Upper lobe of right lung (tissue), 1 donor: ENCODE data around the gene PIMREG. TPM values are rescaled to one million over a fixed set of nuclear protein-coding genes. Genes with fewer than 3 reads are reported as not detected.
A peak's percentile ranks its signal among the peaks of the same experiment; 100 is the strongest.

Source experiments
- ATAC-seq: fragments of 200-7000 bp; cut with Tn5 transposase; one replicate; pipeline ENCODE4 v1.9.1; 2020; ENCODE audit warnings: mild to moderate bottlenecking, moderate library complexity
- DNase-seq: peaks from one replicate; pipeline ENCODE4 v3.0.0-alpha.2; 2020
- H3K27ac ChIP-seq: fragments of 200-600 bp; one replicate; pipeline ENCODE4 v1.8.0; 2022
- H3K27me3 ChIP-seq: fragments of 200-600 bp; one replicate; pipeline ENCODE4 v1.8.0; 2022; ENCODE audit warnings: mild to moderate bottlenecking
- H3K36me3 ChIP-seq: fragments of 200-600 bp; one replicate; pipeline ENCODE4 v1.8.0; 2022
- H3K4me1 ChIP-seq: fragments of 200-600 bp; one replicate; pipeline ENCODE4 v1.8.0; 2022
- H3K4me3 ChIP-seq: fragments of 200-600 bp; one replicate; pipeline ENCODE4 v1.8.0; 2022; ENCODE audit warnings: mild to moderate bottlenecking
- H3K9me3 ChIP-seq: fragments of 200-600 bp; one replicate; pipeline ENCODE4 v1.8.0; 2022
- intact Hi-C: fragments of 100-400 bp; cut with DNase I; formaldehyde crosslinking; loops from one replicate; pipeline ENCODE4 v1.11.0; 2022
- total RNA-seq: library from RNA; stranded (reverse); fragmentation: NEBNext Ultra II Directional; extraction: Animal tissue kit (Norgen Biotek cat#: 25700); gene quantifications from one replicate; pipeline ENCODE4 v1.2.1, GENCODE V29; 2021
- TF ChIP-seq, protein P1 (sequence below): fragments of 200-600 bp; IDR thresholded peaks from one replicate; pipeline ENCODE4 v1.8.0; 2022; ENCODE audit warnings: antibody characterized with exemption
- donor health status: DM: no; HTN: yes; CAD: no; lungs with severe emphysema.

PIMREG gene
- total RNA-seq, 1 donor from 2014 or later, result 0.26 TPM

DNA sequence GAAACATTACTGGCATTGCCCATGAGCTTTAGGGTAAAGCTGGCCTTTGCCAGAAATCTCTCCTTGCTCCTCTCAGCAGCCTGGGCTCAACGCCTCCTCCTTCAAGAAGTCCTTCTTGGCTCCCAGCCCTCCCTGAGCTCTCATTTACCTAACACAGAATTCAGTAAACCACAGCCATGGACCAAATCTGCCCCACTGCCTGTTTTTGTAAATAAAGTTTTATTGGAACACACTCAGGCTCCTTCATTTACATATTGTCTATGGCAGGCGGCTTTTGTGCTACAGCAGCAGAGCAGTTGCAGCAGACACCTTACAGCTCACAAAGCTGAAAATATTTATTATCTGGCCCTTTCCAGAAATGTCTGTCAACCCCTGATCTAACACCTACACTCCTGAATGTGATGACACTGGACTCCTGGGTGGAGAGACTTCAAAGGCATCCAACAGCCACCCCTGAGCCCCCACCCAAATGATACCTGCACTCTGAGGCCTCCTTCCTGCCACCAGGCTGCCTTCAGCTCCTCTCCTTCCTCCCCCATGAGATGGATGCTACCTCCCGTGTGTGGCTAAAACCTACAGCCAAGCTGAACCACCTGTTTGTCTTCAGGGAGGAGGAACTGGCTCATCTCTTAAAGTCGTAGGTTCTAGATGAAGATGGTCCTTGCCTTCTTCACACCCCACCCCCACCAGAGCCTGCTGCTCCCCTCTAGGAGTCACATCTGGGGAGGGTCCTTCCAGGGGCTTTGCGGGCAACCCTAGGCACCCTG, 41.6 kb downstream of the PIMREG start:
- Histone ChIP-seq H3K4me3 (no peak overlapping the region), H3K9me3 (no peaks in the 10 kb centered on the region), H3K4me1 (peaks cover 9% of the 10 kb centered on the region), H3K36me3 (no peaks in the 10 kb centered on the region), H3K27ac (no peak overlapping the region), H3K27me3 (no peaks in the 10 kb centered on the region)
- DNase-seq (no peak), ATAC-seq (no peak)
- intact Hi-C loops, result no loop called here
- TF ChIP-seq, protein P1, sequence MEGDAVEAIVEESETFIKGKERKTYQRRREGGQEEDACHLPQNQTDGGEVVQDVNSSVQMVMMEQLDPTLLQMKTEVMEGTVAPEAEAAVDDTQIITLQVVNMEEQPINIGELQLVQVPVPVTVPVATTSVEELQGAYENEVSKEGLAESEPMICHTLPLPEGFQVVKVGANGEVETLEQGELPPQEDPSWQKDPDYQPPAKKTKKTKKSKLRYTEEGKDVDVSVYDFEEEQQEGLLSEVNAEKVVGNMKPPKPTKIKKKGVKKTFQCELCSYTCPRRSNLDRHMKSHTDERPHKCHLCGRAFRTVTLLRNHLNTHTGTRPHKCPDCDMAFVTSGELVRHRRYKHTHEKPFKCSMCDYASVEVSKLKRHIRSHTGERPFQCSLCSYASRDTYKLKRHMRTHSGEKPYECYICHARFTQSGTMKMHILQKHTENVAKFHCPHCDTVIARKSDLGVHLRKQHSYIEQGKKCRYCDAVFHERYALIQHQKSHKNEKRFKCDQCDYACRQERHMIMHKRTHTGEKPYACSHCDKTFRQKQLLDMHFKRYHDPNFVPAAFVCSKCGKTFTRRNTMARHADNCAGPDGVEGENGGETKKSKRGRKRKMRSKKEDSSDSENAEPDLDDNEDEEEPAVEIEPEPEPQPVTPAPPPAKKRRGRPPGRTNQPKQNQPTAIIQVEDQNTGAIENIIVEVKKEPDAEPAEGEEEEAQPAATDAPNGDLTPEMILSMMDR, result no peak

DNA sequence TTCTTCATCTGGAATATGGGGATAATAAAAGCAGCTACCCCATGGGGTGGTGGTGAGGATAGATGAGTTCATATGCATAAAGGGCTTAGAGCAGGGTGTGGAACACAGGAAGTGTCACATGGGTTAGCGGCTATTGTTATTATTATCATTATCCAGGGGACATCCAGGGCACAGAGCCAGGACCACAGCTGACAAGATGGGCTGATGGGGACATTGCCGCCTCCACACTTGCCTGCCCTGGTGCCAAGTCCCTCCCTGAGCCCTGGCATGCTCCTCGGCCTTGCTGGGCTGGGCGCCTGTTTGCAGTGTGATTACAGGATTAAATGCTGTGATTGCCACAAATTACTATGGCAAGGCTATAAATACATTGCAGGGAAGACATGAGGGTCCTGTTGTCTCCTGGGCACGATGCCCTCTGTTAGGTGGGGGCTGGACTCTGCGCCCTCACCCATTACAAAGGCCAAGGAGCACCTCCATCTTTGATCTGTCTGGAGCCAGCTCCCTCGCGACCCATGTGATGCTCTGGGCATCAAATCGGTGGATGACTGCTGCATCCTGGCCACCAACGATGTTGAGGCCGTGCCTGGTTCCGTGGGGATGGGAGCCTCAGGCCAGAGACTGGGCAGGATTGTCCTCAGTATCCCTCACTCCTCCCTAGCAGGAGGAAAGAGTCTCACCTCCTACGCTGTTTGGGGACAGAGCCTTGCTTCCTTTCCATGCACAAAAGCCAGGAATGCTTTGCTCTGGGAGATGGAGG, 43.2 kb downstream of the PIMREG start:
- intact Hi-C loops, result no loop called here
- ATAC-seq, result peak; percentile 55

DNA sequence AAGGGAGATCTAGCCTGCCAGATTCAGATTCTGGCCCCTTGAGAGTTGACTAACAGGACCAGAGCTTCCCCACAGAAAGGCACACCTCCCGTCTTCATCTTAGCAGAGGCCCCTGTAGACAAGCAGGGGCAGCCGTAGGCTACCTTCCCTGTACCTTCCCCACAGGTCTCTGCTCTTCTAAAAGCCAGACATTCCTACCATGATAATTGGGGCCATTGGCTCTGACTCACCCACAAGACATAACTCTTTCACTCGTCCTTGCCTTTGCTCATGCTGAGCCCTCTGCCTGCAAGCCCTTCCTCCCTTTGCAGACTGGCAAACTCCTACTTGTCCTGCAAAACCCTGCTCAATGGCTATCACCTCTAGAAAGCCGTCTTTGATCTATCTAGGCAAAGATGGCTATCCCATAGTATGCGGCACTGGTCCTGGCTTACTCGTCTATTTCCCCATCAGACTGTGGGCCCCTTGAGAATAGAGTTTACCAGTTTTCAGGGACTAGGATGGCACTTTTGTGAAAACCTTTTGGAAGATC, 43.8 kb downstream of the PIMREG start:
- ATAC-seq (no peak), DNase-seq (no peak)
- intact Hi-C loops, result no loop called here
- TF ChIP-seq, protein P1, result no peak
- Histone ChIP-seq H3K9me3 (no peaks in the 10 kb centered on the region), H3K27ac (no peak overlapping the region), H3K4me3 (no peak overlapping the region), H3K36me3 (no peaks in the 10 kb centered on the region), H3K27me3 (no peaks in the 10 kb centered on the region), H3K4me1 (peaks cover 9% of the 10 kb centered on the region)

More for the DNA sequence above, 43.2 kb downstream of the PIMREG start:
- Histone ChIP-seq H3K4me3 (no peak overlapping the region), H3K4me1 (peaks cover 9% of the 10 kb centered on the region), H3K9me3 (no peaks in the 10 kb centered on the region), H3K27ac (no peak overlapping the region), H3K36me3 (no peaks in the 10 kb centered on the region), H3K27me3 (no peaks in the 10 kb centered on the region)
- DNase-seq, result no peak
- TF ChIP-seq, protein P1, result no peak

DNA sequence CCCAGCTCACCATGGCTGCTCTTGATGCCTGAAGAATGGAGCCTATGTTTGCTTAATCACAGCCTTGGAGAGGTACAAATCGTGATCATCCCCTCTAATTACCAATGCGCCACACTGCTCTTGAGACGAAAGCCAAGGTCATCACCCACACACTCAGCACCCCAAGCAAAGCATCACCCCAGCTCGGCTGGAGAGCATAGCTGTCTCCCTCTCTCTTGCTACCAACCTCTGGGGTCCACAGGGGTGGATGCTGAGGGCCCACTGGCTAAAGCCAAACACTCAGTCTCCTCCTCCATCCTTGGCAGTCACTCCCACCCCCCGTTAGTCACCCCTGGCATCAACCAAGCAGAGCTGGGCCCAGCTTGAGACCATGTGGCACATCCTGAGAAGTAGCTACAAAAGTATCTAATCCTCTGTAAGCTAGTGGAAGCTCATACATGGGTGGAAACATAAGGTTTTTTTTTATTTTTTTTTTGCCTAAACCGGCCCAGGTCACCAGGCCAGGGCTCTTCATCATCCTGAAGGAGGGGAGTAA, 44.8 kb downstream of the PIMREG start:
- TF ChIP-seq, protein P1, result no peak
- Histone ChIP-seq H3K4me1 (peaks cover 9% of the 10 kb centered on the region), H3K36me3 (no peaks in the 10 kb centered on the region), H3K27me3 (no peaks in the 10 kb centered on the region), H3K9me3 (no peaks in the 10 kb centered on the region), H3K27ac (no peak overlapping the region), H3K4me3 (no peak overlapping the region)
- intact Hi-C loops, result no loop called here
- DNase-seq (peak; percentile 12), ATAC-seq (no peak)

DNA sequence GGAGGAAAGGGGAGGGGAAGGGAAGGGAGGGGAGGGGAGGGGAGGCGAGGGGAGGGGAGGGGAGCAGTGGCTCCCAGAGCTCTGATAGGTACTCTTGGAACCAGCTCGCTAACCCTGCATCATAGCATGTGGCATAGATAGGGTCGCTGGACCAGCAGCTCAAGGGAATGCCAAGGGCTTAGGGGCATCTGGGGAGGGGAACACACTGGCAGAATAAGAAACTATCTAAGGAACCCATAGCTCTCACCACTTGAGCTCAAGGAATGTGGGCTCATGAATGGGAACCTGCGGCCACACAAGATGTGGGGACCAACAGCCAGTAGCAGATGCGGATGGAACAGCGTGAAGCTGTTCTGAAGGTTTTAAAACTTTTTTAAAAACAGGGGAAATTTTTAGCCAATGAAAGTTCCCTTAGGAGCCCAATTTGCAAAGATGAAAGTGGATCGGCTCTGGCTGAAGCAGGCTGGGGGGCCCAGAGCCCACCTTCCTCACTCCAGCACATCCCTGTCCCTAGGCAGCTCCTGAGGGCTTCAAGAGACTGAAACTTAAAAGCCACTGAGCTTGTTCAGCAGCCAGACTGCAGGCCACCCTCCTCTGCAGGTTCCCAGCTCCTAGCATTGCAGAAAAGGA, 46.9 kb downstream of the PIMREG start:
- TF ChIP-seq, protein P1, result no peak
- Histone ChIP-seq H3K9me3 (no peaks in the 10 kb centered on the region), H3K36me3 (no peaks in the 10 kb centered on the region), H3K27ac (no peak overlapping the region), H3K27me3 (no peaks in the 10 kb centered on the region), H3K4me1 (peaks cover 9% of the 10 kb centered on the region), H3K4me3 (no peak overlapping the region)
- DNase-seq (peak; percentile 32), ATAC-seq (no peak)
- intact Hi-C loops, result no loop called here
